NCI-H82 (cell line): ENCODE results near the gene SLPI.

Experiments used
- DNase-seq: peaks from one replicate; lab custom pipeline; 2025; lab: John Stamatoyannopoulos, UW

The SLPI gene, protein sequence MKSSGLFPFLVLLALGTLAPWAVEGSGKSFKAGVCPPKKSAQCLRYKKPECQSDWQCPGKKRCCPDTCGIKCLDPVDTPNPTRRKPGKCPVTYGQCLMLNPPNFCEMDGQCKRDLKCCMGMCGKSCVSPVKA

GRCh38 chr20:45254383-45255262 lies at the start of gene SLPI:
SLPI (minus strand) TSS chr20:45254564; CDS start chr20:45254543, 21 bp downstream.
- no peak for DNase-seq

DNA sequence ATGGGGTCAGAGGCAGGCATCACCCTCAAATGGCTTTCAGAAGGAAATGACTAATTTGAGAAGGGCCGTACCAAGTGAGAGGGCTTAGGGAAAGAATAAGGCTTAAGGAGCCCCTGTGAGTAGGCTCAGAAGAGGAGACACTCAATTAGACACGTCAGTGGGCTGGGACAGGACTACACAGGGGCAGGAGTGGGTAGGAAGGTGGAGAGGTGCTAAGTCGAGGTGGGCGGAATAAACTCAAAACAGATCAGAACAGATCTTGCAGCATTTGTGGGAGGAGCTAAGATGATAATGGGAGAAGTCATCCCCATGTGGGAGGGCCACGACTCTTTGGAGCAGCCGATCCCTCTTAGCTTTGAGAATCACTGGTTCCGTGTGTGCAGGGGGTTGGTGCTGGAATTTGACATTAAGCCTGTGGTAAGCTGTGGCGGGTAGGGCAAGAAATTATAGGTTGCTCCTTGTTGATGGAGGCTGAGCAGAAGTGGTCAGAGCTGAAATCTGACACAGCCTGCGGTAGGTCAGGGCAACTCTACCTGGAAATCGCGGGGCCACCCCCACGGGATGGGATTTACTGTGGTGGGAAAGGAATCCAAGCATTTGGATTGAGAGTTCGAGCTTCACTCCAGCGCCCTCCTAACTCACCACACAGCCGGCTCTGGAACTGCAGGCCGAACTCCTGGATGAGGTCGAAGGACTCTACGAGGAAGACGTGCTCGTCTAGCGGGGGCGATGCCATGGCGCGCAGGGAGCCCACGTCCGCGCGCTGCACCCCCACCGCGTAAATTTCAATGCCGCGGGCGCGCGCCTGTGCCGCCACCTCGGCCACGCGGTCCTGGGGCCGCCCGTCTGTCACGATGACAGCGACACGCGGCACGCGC lies 49.5 kb upstream of the SLPI start:
- no peak for DNase-seq

DNA sequence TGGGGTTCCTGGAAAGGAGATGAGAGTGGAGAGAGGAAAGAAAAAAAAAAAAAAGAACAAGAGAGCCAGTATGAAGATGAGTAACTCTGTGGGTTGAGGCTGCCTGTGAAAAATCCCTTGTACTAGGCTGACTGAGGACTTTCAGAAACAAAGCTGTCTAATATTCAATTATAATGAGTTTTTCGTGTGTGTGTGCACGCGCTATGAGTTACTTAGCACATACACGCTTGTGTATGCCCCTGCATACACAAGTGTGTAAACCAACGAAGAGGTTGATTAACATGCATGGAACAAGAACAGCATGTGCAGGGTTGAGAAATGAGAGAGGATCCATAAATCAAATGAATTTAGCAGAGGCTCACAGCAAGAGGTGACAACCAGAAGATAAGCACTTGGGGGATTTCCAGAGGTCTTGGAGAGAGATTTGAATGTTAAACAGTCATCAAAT lies 47.5 kb upstream of the SLPI start:
- no peak for DNase-seq

DNA sequence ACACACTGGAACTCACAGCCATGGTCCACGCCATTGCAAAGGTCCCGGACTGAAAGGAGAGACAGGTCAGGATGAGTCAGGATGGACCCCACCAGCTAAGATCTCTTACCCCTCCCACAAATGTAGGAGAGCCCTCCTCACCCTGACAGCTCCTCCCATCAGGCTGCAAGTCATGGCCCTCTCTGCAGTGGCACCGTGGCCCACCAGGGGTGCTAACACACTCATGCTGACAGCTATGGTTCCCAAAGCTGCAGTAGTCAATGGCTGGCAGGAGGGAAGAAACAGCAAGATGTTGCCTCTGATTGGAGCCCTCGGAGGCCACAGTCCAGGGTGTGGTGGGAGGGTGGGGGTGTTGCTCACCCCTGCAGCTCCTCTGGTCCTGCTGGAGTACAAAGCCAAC lies 46.6 kb upstream of the SLPI start:
- DNase-seq, result peak; percentile 85

- no peak for DNase-seq
These were observed 45.4 kb upstream of the SLPI start for GRCh38 chr20:45299786-45300185.

- no peak for DNase-seq
These were observed 43.6 kb upstream of the SLPI start for GRCh38 chr20:45297786-45298497.

DNA sequence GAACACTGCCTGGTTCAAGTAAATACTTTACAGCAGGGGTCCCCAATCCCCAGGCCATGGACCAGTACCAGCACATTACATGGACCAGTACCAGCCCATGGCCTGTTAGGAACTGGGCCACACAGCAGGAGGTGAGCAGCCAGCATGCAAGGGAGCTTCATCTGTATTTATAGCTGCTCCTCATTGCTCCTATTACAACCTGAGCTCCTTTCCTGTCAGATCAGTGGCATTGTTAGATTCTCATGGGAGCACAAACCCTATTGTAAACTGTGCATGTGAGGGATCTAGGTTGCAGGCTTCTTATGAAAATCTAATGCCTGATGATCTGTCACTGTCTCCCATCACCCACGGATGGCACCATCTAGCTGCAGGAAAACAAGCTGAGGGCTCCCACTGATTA lies 40.3 kb upstream of the SLPI start:
- no peak for DNase-seq

GRCh38 chr20:45294003-45294368 lies 39.6 kb upstream of the SLPI start:
- no peak for DNase-seq

DNA sequence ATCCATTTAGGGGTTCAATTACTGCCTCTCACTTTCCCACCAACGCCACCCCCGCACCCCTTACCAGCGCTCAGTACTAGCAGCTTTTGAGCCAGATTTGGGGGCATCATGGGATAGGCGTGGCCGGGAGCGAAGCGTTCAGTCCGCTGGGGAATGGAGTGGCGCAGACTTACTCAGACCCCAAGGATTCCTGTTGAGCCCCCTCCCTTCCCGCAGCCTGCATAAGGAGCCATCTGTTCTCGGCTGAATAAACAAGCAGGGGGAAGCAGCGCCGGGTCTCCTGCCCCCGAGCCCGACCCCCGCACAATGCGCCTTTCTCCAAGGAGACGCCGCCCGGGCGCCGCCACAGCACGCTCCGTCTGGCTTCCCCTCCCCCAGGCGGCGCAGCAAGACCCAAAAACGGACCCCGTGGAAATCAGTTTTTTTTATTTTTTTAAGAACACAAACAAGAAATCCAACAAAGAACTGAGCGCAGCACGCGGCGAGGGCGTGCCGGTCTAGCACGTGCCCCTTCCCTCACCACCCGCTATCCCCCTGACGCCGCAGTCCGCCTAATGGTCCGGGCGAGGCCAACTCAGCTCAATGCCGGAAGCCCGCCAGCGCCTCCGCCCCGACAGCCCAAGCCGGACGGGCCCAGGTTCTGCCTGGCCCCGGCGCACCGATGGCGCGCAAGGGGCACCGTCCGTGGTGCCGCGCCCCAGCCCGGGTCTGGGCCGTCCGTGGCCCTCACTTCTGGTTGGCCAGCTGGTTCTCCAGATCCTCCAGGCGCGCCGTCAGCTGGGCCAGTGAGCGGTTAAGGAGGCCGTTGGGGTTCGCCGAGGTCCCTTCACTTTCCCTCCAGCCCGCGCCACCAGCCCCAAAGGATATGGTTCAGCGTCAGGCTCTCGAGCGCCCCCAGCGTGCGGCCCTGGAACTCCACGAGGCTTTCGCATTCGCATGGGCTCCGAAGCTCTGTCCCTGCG lies 39.0 kb upstream of the SLPI start:
- DNase-seq, result peak; percentile 96

GRCh38 chr20:45292343-45292742 lies 38.0 kb upstream of the SLPI start:
- no peak for DNase-seq

GRCh38 chr20:45291526-45291925 lies 37.2 kb upstream of the SLPI start:
- peak; percentile 67 for DNase-seq

DNA sequence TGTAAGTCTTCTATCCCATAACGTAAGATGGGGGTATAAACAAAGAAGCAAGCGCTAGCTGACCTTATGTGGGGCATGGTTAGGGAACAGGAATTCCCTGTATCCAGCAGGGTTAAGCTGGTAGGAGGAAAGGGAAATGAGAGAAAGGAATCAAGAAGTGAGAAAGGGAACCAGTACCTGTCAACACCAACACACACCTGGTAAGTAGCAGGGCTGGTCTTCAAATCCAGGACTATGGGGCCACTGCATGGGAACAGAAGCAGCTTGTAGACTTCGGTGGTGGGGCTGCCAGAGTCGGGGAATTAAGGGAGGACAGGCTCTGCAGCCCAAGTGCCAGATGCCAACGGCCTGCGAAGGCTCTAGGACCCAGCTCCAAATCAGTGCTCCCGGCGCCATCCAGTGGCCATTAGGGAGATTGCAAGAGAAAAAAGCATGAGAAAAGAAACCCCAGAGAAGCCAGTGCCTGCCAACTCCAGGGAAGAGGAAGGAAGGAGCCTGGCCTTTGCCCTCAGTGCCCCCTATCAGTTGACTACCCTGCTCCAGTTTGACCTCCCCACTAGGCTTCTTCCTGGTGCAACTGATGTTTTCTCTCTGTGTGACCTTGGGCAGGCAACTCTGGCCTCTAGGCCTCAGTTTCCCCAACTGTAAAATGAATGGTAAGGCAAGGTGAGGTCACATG lies 36.5 kb upstream of the SLPI start:
- peak; percentile 95 for DNase-seq

GRCh38 chr20:45289942-45290676 lies 35.7 kb upstream of the SLPI start:
- no peak for DNase-seq

DNA sequence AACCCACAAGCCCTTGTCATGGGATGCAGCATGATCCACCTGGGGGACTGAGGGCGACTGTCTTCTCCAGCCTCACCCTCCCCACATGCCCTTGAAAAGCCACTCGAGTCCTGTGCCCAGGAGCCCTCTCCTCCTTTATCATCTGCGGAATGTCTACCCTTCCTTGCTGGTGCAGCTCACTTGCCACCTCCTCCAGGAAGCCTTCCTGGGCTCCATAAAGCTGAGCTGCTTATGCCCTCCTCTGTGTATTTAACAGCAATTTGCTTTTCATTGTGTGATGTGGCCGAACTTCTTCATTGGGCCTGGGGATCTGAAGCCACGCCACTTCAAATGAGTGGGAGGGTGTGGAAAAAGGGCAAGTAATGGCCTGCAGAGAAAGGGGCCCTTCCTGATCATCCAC lies 34.5 kb upstream of the SLPI start:
- no peak for DNase-seq

- no peak for DNase-seq
These were observed 34.0 kb upstream of the SLPI start for GRCh38 chr20:45288376-45288775.

DNA sequence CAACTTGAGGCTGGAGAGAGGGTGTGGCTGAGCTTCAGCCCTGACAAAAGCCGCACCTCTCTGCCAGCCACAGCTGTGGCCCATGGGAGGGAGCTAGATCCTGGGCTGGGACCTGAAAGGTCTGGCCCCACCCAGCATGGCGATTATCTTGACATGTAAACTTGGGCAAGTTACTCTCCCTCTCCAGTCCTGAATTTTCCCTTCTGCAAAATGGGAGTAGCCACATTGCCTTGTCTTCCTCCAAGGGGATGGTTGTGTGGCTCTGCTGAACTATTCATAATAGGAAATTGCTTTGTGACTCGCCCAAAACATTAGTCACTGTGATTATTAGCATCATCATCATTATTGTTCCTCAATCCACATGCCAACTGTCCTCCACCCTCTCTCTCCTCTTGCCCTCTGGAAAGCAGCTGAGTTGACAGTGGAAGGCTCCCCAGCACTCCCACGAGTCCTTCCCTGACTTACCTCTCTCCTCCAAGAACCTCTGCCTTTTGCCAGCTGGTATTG lies 29.2 kb upstream of the SLPI start:
- DNase-seq, result no peak

- no peak for DNase-seq
These were observed 28.6 kb upstream of the SLPI start for GRCh38 chr20:45282700-45283550.

DNA sequence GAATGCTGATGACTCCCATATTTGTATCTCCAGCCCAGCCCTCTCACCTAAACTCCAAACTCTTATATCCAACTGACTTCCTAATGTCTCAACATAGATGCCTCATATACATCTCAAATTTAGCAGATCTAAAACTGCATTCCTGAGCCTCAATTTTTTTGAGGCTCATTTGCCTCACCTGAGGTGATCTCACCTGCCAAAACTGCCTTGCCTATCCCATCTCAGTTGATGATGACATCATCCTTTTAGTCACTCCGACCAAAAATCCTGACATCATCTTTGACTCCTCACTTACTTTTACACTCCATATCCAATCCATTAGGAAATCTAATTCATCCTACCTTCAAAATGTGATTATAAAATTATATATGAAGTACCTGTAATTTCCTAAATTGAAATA lies 25.6 kb upstream of the SLPI start:
- DNase-seq, result no peak
